T-helper 17 cell (primary cell): Measurements from ENCODE around the gene CERS5. TPM values are rescaled to one million over a fixed set of nuclear protein-coding genes. Genes with fewer than 3 reads are reported as not detected.
A peak's percentile ranks its signal among the peaks of the same experiment; 100 is the strongest.

ENCODE experiments used
- ATAC-seq: fragments of 150-1000 bp; cut with Tn5 transposase; 2 replicates; pipeline ENCODE4 v1.10.0; 2021; ENCODE audit warnings: mild to moderate bottlenecking, moderate library complexity
- DNase-seq, 3 donors: peaks; one replicate each; pipeline versions ENCODE4 v3.0.0 to v3.0.0-alpha.2; 2020 to 2021
- H3K9me3 ChIP-seq: one replicate; pipeline ENCODE4 v1.7.0; 2013; ENCODE audit warnings: low read length, mild to moderate bottlenecking; ENCODE audit not compliant: control insufficient read depth, poor library complexity, severe bottlenecking
- H3K27ac Mint-ChIP-seq: one replicate; pipeline ENCODE4 v1.8.0; 2022; ENCODE audit warnings: mild to moderate bottlenecking, moderate library complexity, mixed read lengths
- H3K27me3 Mint-ChIP-seq: one replicate; pipeline ENCODE4 v1.8.0; 2022; ENCODE audit warnings: mixed read lengths
- H3K36me3 Mint-ChIP-seq: one replicate; pipeline ENCODE4 v1.8.0; 2022; ENCODE audit warnings: low read depth, mixed read lengths
- H3K4me1 Mint-ChIP-seq: one replicate; pipeline ENCODE4 v1.8.0; 2022; ENCODE audit warnings: mild to moderate bottlenecking, mixed read lengths
- H3K4me3 Mint-ChIP-seq: one replicate; pipeline ENCODE4 v1.8.0; 2022; ENCODE audit warnings: mild to moderate bottlenecking, moderate library complexity, mixed read lengths
- total RNA-seq, 4 donors: library from RNA in 2 of 4; stranded (reverse) in 2 of 4; gene quantifications; one replicate each; pipeline ENCODE4 v1.2.3 and lab custom pipeline; 2022 to 2026

The CERS5 gene
- total RNA-seq, 2 donors from 2014 or later, result 51.6 to 57.8 TPM

DNA sequence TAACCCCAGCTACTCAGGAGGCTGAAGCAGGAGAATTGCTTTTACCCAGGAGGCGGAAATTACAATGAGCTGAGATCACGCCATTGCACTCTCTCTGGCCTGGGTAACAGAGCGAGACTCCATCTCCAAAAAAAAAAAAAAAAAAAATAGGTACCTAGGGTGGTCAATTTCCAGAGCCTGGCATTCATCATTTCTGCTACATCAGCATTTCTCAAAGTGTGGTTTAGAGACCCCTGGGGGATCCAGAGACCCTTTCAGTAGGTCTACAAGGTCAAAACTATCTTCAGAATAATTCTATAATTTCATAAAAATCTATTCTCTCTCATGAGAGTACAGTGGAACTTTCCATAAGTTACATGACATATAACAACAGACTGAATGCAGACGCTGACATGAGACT, 19.9 kb downstream of the CERS5 start:
- Mint-ChIP-seq H3K4me3 (no peak overlapping the region), H3K4me1 (peaks cover 21% of the 10 kb centered on the region), H3K27ac (no peak overlapping the region), H3K36me3 (peaks cover 2% of the 10 kb centered on the region), H3K27me3 (no peaks in the 10 kb centered on the region)
- no peak for ATAC-seq
- DNase-seq, result no peak
- H3K9me3 ChIP-seq, result no peaks in the 10 kb centered on the region

DNA sequence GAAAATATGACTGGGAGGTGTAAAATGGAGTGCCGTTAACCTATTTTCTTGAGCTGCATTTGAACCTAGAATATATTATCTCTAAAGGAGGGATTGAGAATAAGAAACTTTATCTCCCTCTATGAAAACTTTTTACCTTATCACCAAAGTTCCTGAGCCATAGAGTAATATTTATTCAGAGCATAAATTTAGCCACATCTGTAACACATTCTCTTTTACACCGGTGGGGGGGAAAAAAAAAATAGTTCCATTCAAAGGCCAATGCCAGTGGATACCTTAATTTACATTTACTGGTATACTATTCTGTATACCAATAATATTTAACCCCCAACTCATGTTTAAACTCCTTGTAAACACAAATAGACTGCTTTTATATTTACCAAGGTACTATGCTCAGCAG, 21.7 kb downstream of the CERS5 start:
- no peak overlapping the region for H3K27ac Mint-ChIP-seq
- H3K36me3 Mint-ChIP-seq, result no peaks in the 10 kb centered on the region
- no peak for ATAC-seq

DNA sequence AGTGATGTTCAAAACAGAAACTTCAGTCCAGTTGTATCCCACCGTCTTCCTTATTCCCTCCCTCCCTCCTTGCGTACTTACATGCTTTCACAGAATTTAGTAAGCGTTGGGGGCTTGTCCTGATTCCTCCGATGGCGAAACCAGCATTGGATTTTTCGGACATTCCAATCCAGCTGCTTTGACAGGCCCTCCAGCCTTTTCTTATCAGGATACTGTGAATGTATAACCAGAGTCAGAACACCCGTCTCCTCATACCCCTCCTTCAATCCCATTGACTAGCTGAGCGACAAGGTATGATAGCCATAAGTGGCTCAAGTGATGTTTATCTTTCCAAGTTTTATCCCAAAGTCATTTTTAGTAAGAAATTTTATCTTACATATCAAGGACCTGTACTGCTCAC, 24.2 kb downstream of the CERS5 start:
- ATAC-seq, result no peak
- no peaks in the 10 kb centered on the region for H3K36me3 Mint-ChIP-seq
- no peaks in the 10 kb centered on the region for H3K9me3 ChIP-seq
- H3K27me3 Mint-ChIP-seq, result no peaks in the 10 kb centered on the region
- peaks cover 3% of the 10 kb centered on the region for H3K4me1 Mint-ChIP-seq
- no peak overlapping the region for H3K27ac Mint-ChIP-seq
- DNase-seq, result no peak
- no peak overlapping the region for H3K4me3 Mint-ChIP-seq

More for the DNA sequence above, 21.7 kb downstream of the CERS5 start:
- DNase-seq, result no peak
- no peak overlapping the region for H3K4me3 Mint-ChIP-seq
- H3K9me3 ChIP-seq, result no peaks in the 10 kb centered on the region
- no peaks in the 10 kb centered on the region for H3K27me3 Mint-ChIP-seq
- H3K4me1 Mint-ChIP-seq, result peaks cover 8% of the 10 kb centered on the region

DNA sequence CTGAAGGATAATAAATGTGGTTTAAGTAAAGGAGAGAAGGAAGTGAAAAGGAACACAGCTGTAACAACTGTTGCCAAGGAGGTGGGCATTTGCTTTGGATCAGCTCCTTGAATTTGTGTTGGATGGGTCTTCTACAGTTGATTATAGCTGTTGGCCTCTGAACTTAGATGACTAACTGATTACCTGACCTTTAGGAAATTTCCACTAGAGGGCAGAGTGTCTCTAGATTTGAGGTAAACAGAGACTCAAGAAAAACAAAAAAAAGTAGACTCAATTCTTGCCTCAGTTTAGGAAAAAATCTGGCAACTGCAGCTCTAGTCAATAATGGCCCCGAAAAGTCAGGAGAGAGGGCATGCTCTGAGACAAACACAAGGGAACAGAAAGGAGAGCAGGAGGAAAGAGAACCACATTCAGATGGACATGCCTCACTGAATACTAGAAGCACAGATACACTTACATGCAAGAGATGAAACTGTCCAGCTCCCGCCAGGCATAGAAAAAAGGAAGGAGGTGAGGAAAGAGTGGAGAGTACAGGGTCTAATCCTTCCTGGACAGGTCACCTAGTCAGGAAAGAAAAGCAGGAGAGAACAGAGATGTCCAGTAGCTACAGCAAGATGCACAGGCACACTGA, 34.5 kb downstream of the CERS5 start:
- no peak for DNase-seq
- Mint-ChIP-seq H3K27ac (peak overlapping the region; percentile 79), H3K4me1 (peaks cover 21% of the 10 kb centered on the region), H3K36me3 (peaks cover 15% of the 10 kb centered on the region), H3K27me3 (no peaks in the 10 kb centered on the region), H3K4me3 (peak overlapping the region; percentile 53)
- ATAC-seq, result peak; percentile 74
- no peaks in the 10 kb centered on the region for H3K9me3 ChIP-seq

DNA sequence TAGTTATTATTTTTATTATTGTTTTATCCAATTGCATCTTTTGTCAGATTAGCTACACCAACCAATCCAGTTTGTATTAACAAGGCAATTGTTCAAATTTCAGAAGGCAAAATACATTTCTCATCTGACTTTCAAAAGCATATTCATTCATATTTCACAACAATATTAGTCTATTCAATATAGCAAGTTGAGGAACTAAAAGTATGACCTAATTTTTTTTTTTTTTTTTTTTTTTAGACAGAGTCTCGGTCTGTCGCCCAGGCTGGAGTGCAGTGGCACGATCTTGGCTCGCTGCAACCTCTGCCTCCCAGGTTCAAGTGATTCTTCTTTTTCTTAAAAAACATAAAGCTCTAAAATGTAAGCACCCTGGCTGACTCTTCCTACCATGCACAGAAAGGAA, 37.9 kb downstream of the CERS5 start:
- peaks cover 25% of the 10 kb centered on the region for H3K4me1 Mint-ChIP-seq
- no peaks in the 10 kb centered on the region for H3K27me3 Mint-ChIP-seq
- H3K27ac Mint-ChIP-seq, result peak overlapping the region; percentile 24
- no peaks in the 10 kb centered on the region for H3K9me3 ChIP-seq
- H3K36me3 Mint-ChIP-seq, result peaks cover 7% of the 10 kb centered on the region
- DNase-seq (no peak), ATAC-seq (no peak)
- H3K4me3 Mint-ChIP-seq, result no peak overlapping the region

DNA sequence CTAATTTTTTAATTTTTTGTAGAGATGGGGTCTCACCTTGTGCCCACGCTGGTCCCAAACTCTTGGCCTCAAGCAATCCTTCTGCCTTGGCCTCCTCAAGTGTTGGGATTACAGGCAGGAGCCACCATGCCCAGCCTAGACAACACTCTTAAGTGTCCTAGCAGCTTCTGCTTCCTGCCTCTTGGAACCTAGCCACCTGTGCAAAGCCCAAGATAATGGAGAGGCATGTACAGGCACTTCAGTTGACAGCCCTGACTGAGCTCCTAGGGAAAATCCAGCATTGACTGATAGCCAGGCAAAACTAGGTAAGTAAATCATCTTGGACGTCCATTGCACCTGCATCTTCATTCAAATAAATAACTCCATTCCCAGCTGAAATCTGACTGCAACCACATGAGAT, 39.6 kb downstream of the CERS5 start:
- H3K4me1 Mint-ChIP-seq, result peaks cover 23% of the 10 kb centered on the region
- H3K27me3 Mint-ChIP-seq, result no peaks in the 10 kb centered on the region
- ATAC-seq (no peak), DNase-seq (no peak)
- peak overlapping the region; percentile 57 for H3K27ac Mint-ChIP-seq
- peak overlapping the region; percentile 59 for H3K4me3 Mint-ChIP-seq
- peaks cover 3% of the 10 kb centered on the region for H3K36me3 Mint-ChIP-seq
- no peaks in the 10 kb centered on the region for H3K9me3 ChIP-seq

DNA sequence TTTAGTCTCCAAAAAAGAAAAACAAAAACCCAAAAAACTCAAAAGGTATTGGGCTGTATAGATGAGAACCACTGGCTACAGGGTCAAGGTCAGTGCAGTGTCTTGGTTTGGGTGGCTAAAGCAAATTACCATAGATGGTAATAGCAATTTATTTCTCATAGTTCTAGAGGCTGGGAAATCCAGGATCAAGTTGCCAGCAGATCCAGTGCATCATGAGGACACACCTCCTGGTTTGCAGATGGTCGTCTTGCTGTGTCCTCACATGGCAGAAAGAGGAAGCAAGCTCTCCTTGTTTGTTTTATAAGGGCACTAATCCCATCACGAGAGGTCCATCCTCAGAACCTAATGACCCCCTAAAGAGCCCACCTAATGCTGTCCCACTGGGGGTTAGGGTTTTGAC, 44.0 kb downstream of the CERS5 start:
- H3K36me3 Mint-ChIP-seq, result peaks cover 4% of the 10 kb centered on the region
- H3K27me3 Mint-ChIP-seq, result no peaks in the 10 kb centered on the region
- no peak overlapping the region for H3K27ac Mint-ChIP-seq
- ATAC-seq (no peak), DNase-seq (no peak)
- H3K9me3 ChIP-seq, result no peaks in the 10 kb centered on the region
- H3K4me3 Mint-ChIP-seq, result no peak overlapping the region
- peaks cover 26% of the 10 kb centered on the region for H3K4me1 Mint-ChIP-seq

DNA sequence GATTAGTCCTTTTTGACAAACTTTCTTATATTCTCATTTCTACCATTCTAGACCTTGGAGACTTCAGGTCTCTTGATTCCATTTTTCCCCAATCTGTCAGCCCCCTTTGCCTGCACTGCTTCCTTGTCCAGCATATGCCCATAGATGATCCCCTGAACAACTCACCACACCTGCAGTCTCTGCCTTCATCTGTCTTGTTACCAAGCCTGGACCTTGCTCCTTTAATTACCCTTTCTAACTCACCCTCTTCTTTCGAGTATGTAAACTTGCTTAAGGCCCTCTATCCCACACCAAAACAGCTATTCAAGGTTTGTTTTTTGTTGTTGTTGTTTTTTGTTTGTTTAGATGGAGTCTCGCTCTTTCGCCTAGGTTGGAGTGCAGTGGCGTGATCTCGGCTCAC, 45.5 kb downstream of the CERS5 start:
- H3K27ac Mint-ChIP-seq, result peak overlapping the region; percentile 89
- no peak for ATAC-seq

DNA sequence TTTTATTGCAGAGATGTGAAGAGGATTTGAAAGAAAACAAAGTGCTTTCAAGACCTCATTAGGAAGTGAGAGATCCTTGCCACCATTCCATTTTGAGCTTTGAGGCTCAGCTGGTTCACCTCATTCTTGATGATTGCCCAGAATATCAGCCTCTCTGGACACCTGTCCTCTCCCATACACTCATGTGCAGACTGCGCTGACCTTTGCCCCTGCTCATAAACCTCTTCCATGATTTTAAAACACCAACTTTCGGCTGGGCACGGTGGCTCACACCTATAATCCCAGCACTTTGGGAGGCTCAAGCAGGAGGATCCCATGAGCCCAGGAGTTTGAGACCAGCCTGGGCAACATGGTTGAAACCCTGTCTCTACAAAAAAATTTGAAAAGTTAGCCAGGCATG, 46.2 kb downstream of the CERS5 start:
- H3K36me3 Mint-ChIP-seq, result peaks cover 4% of the 10 kb centered on the region
- no peak overlapping the region for H3K27ac Mint-ChIP-seq
- H3K4me1 Mint-ChIP-seq, result peaks cover 29% of the 10 kb centered on the region
- no peak for DNase-seq
- no peak for ATAC-seq
- no peak overlapping the region for H3K4me3 Mint-ChIP-seq
- no peaks in the 10 kb centered on the region for H3K9me3 ChIP-seq
- H3K27me3 Mint-ChIP-seq, result no peaks in the 10 kb centered on the region

More for the DNA sequence above, 45.5 kb downstream of the CERS5 start:
- no peak overlapping the region for H3K4me3 Mint-ChIP-seq
- H3K27me3 Mint-ChIP-seq, result no peaks in the 10 kb centered on the region
- peaks cover 27% of the 10 kb centered on the region for H3K4me1 Mint-ChIP-seq
- no peak for DNase-seq
- H3K9me3 ChIP-seq, result no peaks in the 10 kb centered on the region
- peaks cover 4% of the 10 kb centered on the region for H3K36me3 Mint-ChIP-seq

DNA sequence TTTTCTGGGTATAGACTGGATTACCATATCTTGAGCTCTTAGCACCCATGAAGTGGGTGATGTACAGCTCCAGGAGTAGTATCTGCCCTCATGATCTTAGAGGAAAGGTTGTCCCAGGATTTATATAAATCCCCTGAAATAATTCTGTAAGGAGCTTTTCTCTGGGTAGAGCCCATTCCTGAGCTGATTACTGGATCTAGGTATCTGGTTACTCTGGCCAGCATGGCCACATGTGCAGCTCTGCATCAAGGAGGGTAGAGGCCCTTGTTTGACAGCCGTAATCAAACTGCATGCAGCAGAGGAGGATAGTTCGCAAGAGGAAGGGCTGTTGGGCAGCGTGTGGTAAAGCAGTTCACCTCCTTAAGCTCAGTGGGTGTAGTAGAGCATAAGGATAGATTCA, 46.6 kb downstream of the CERS5 start:
- H3K4me3 Mint-ChIP-seq, result no peak overlapping the region
- no peak for ATAC-seq
- H3K27ac Mint-ChIP-seq, result no peak overlapping the region
- H3K4me1 Mint-ChIP-seq, result peaks cover 30% of the 10 kb centered on the region
- no peaks in the 10 kb centered on the region for H3K9me3 ChIP-seq
- no peaks in the 10 kb centered on the region for H3K27me3 Mint-ChIP-seq
- peaks cover 4% of the 10 kb centered on the region for H3K36me3 Mint-ChIP-seq
- DNase-seq, result no peak

DNA sequence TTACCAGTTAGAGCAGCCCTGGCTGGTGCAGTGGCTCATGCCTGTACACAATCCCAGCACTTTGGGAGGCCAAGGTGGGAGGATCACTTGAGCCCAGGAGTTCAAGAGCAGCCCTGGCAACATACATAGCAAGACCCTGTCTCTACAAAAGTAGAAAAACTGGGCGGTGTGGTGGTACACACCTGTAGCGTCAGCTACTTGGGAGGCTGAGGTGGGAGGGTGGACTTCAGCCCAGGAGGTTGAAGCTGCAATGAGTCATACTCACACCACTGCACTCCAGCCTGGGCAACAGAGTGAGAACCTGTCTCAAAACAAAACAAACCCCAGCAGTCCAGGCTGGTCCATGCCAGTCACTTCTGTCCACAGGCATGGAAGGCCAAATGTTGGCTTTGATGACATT, 47.8 kb downstream of the CERS5 start:
- DNase-seq (no peak), ATAC-seq (no peak)
- Mint-ChIP-seq H3K4me1 (peaks cover 29% of the 10 kb centered on the region), H3K27ac (no peak overlapping the region), H3K4me3 (no peak overlapping the region), H3K27me3 (no peaks in the 10 kb centered on the region), H3K36me3 (peaks cover 6% of the 10 kb centered on the region)
- H3K9me3 ChIP-seq, result no peaks in the 10 kb centered on the region

DNA sequence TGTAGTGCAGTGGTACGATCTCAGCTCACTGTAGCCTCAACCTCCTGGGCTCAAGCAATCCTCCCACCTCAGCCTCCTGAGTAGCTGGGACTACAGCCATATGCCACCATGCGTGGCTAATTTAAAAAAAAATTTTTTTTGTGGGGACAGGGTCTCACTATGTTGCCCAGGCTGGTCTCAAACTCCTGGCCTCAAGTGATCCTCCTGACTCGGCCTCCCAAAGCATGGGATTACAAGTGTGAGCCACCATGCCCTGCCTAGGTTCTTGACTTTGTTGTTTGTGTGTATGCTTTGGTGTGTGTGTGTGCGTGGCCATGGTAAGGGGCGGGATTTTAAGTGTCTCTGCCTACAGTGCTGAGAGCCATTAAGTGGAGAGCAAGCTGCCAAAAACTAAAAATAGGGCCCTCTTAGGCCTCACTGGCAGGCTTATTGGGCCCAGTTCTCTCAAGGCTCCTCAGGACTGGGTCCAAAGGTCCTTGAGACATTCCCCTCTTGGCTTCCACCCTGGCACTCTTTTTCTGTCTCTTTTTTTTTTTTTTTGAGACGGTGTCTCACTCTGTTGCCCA, 50.0 kb downstream of the CERS5 start:
- H3K4me3 Mint-ChIP-seq, result peak overlapping the region; percentile 41
- H3K4me1 Mint-ChIP-seq, result peaks cover 30% of the 10 kb centered on the region

DNA sequence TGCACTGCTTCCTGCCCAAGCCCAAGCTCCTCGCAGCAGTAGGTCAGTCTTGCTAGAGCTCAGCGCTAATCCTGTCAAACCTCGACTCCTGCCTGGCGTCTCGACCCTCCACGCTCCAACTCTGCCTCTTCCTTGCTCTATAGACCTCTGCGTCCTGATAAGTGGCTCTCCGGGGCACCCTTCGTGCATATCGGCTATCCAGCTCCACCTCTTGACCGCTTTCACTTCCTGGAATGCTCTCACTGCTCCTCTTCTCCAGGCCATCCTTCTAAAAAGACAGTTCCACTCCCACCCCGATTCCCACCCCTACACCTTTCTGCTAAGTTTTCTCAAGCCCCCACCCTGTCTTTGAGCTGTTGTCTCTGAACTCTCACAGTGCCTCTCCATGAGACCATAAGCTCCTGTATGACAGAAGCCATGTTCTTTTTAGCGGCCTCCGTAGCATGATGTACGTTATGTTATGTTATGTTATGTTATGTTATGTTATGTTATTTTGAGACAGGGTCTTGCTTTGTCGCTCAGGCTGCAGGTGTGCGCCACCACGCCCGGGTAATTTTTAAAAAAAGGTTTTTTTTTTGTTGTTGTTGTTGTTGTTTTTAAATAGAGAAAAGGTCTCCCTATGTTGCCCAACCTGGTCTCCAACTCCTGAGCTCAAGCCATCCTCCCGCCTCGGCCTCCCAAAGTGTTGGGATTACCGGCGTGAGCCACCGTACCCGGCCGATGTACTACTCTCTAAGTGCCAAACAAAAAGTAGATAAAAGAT, 54.5 kb downstream of the CERS5 start:
- peak overlapping the region; percentile 97 for H3K27ac Mint-ChIP-seq
- no peaks in the 10 kb centered on the region for H3K9me3 ChIP-seq
- no peak for ATAC-seq
- peaks cover 7% of the 10 kb centered on the region for H3K36me3 Mint-ChIP-seq
- peak overlapping the region; percentile 99 for H3K4me3 Mint-ChIP-seq
- DNase-seq, result no peak
- peaks cover 28% of the 10 kb centered on the region for H3K4me1 Mint-ChIP-seq
- no peaks in the 10 kb centered on the region for H3K27me3 Mint-ChIP-seq

More for the DNA sequence above, 50.0 kb downstream of the CERS5 start:
- Mint-ChIP-seq H3K36me3 (peaks cover 10% of the 10 kb centered on the region), H3K27me3 (no peaks in the 10 kb centered on the region), H3K27ac (peak overlapping the region; percentile 90)
- H3K9me3 ChIP-seq, result no peaks in the 10 kb centered on the region
- DNase-seq, result no peak
- no peak for ATAC-seq
